ENCODE measurements around the gene MYRIP.

MYRIP gene

GRCh38 chr3:40160933-40161332 is 351.5 kb downstream of the MYRIP start:
- Histone ChIP-seq H3K27ac (no peak overlapping the region), H3K9me3 (no peaks in the 10 kb centered on the region), H3K4me1 (no peaks in the 10 kb centered on the region), H4K20me1 (no peaks in the 10 kb centered on the region), H3K4me3 (no peak overlapping the region), H3K4me2 (no peak overlapping the region), H3K9ac (no peak overlapping the region), H3K27me3 (no peaks in the 10 kb centered on the region), H3K36me3 (no peaks in the 10 kb centered on the region)
- TF ChIP-seq Cebpa-rat (IDR thresholded peaks at IDR 0.05), result no peak

GRCh38 chr3:40162616-40163015 is 353.2 kb downstream of the MYRIP start:
- Histone ChIP-seq H3K4me1 (no peaks in the 10 kb centered on the region), H3K4me2 (no peak overlapping the region), H3K27ac (no peak overlapping the region), H3K9me3 (no peaks in the 10 kb centered on the region), H4K20me1 (no peaks in the 10 kb centered on the region), H3K36me3 (no peaks in the 10 kb centered on the region), H3K4me3 (no peak overlapping the region), H3K9ac (no peak overlapping the region), H3K27me3 (no peaks in the 10 kb centered on the region)
- no peak for TF ChIP-seq Cebpa-rat (IDR thresholded peaks at IDR 0.05)

GRCh38 chr3:40166997-40167396 is 357.6 kb downstream of the MYRIP start:
- TF ChIP-seq Cebpa-rat (IDR thresholded peaks at IDR 0.05), result no peak
- H4K20me1 ChIP-seq, result no peaks in the 10 kb centered on the region
- no peaks in the 10 kb centered on the region for H3K27me3 ChIP-seq
- no peaks in the 10 kb centered on the region for H3K4me1 ChIP-seq
- no peaks in the 10 kb centered on the region for H3K9me3 ChIP-seq
- no peaks in the 10 kb centered on the region for H3K36me3 ChIP-seq
- no peak overlapping the region for H3K4me3 ChIP-seq
- no peak overlapping the region for H3K4me2 ChIP-seq
- H3K27ac ChIP-seq, result no peak overlapping the region
- no peak overlapping the region for H3K9ac ChIP-seq

- Histone ChIP-seq H3K4me2 (no peak overlapping the region), H3K4me1 (no peaks in the 10 kb centered on the region), H3K36me3 (no peaks in the 10 kb centered on the region), H3K27ac (no peak overlapping the region), H3K9me3 (no peaks in the 10 kb centered on the region), H4K20me1 (no peaks in the 10 kb centered on the region), H3K4me3 (no peak overlapping the region), H3K9ac (no peak overlapping the region), H3K27me3 (no peaks in the 10 kb centered on the region)
- TF ChIP-seq Cebpa-rat (IDR thresholded peaks at IDR 0.05), result no peak
Measured at GRCh38 chr3:40167958-40168357, 358.5 kb downstream of the MYRIP start.

GRCh38 chr3:40169983-40170382 is 360.6 kb downstream of the MYRIP start:
- H3K4me1 ChIP-seq, result no peaks in the 10 kb centered on the region
- H3K36me3 ChIP-seq, result no peaks in the 10 kb centered on the region
- no peaks in the 10 kb centered on the region for H3K27me3 ChIP-seq
- no peak overlapping the region for H3K4me3 ChIP-seq
- no peaks in the 10 kb centered on the region for H4K20me1 ChIP-seq
- H3K27ac ChIP-seq, result no peak overlapping the region
- H3K9ac ChIP-seq, result no peak overlapping the region
- TF ChIP-seq Cebpa-rat (IDR thresholded peaks at IDR 0.05), result no peak
- H3K4me2 ChIP-seq, result no peak overlapping the region
- H3K9me3 ChIP-seq, result no peaks in the 10 kb centered on the region

- Histone ChIP-seq H3K27ac (no peak overlapping the region), H3K9me3 (no peaks in the 10 kb centered on the region), H3K27me3 (no peaks in the 10 kb centered on the region), H3K4me3 (no peak overlapping the region), H3K4me2 (no peak overlapping the region), H4K20me1 (no peaks in the 10 kb centered on the region), H3K36me3 (no peaks in the 10 kb centered on the region), H3K4me1 (no peaks in the 10 kb centered on the region), H3K9ac (no peak overlapping the region)
- TF ChIP-seq Cebpa-rat (IDR thresholded peaks at IDR 0.05), result no peak
Measured at GRCh38 chr3:40170395-40170794, 361.0 kb downstream of the MYRIP start.

- Histone ChIP-seq H3K36me3 (no peaks in the 10 kb centered on the region), H3K4me1 (no peaks in the 10 kb centered on the region), H3K27ac (no peak overlapping the region), H3K27me3 (no peaks in the 10 kb centered on the region), H4K20me1 (no peaks in the 10 kb centered on the region), H3K4me2 (no peak overlapping the region), H3K9ac (no peak overlapping the region), H3K9me3 (no peaks in the 10 kb centered on the region), H3K4me3 (no peak overlapping the region)
- TF ChIP-seq Cebpa-rat (IDR thresholded peaks at IDR 0.05), result no peak
Measured at GRCh38 chr3:40172560-40172959, 363.2 kb downstream of the MYRIP start.

- no peaks in the 10 kb centered on the region for H3K4me1 ChIP-seq
Measured at GRCh38 chr3:40173227-40173721, 363.9 kb downstream of the MYRIP start.

GRCh38 chr3:40178012-40178594 is 368.7 kb downstream of the MYRIP start:
- Histone ChIP-seq H3K4me1 (no peaks in the 10 kb centered on the region), H3K4me2 (no peak overlapping the region), H3K27ac (no peak overlapping the region), H3K4me3 (no peak overlapping the region), H3K36me3 (no peaks in the 10 kb centered on the region), H3K9ac (no peak overlapping the region), H4K20me1 (no peaks in the 10 kb centered on the region), H3K27me3 (no peaks in the 10 kb centered on the region), H3K9me3 (no peaks in the 10 kb centered on the region)
- TF ChIP-seq Cebpa-rat (IDR thresholded peaks at IDR 0.05), result no peak

More at GRCh38 chr3:40173227-40173721, 363.9 kb downstream of the MYRIP start:
- Histone ChIP-seq H3K4me2 (no peak overlapping the region), H3K27me3 (no peaks in the 10 kb centered on the region), H3K4me3 (no peak overlapping the region), H3K9me3 (no peaks in the 10 kb centered on the region), H3K9ac (no peak overlapping the region), H3K36me3 (no peaks in the 10 kb centered on the region), H3K27ac (no peak overlapping the region), H4K20me1 (no peaks in the 10 kb centered on the region)
- no peak for TF ChIP-seq Cebpa-rat (IDR thresholded peaks at IDR 0.05)

GRCh38 chr3:40179016-40179415 is 369.6 kb downstream of the MYRIP start:
- H3K9ac ChIP-seq, result no peak overlapping the region
- no peak overlapping the region for H3K27ac ChIP-seq
- no peak for TF ChIP-seq Cebpa-rat (IDR thresholded peaks at IDR 0.05)
- no peaks in the 10 kb centered on the region for H3K27me3 ChIP-seq
- H3K4me2 ChIP-seq, result no peak overlapping the region
- no peaks in the 10 kb centered on the region for H3K36me3 ChIP-seq
- no peaks in the 10 kb centered on the region for H4K20me1 ChIP-seq
- H3K9me3 ChIP-seq, result no peaks in the 10 kb centered on the region
- H3K4me1 ChIP-seq, result no peaks in the 10 kb centered on the region
- no peak overlapping the region for H3K4me3 ChIP-seq

- Histone ChIP-seq H3K9ac (no peak overlapping the region), H3K27me3 (no peaks in the 10 kb centered on the region), H3K27ac (no peak overlapping the region), H3K4me3 (no peak overlapping the region), H4K20me1 (no peaks in the 10 kb centered on the region), H3K36me3 (no peaks in the 10 kb centered on the region), H3K4me2 (no peak overlapping the region), H3K4me1 (no peaks in the 10 kb centered on the region), H3K9me3 (no peaks in the 10 kb centered on the region)
- no peak for TF ChIP-seq Cebpa-rat (IDR thresholded peaks at IDR 0.05)
Measured at GRCh38 chr3:40181182-40181581, 371.8 kb downstream of the MYRIP start.
